NB4 (cell line): ENCODE data around the gene AEBP2.

ENCODE experiments used
- CTCF ChIP-seq: IDR thresholded peaks from one replicate; pipeline ENCODE4 v1.5.1; 2012; ENCODE audit warnings: low read depth, low read length
- POLR2A ChIP-seq: IDR thresholded peaks from 2 replicates; pipeline ENCODE4 v1.6.1; 2011; ENCODE audit warnings: mild to moderate bottlenecking; ENCODE audit not compliant: insufficient read length; ENCODE audit errors: extremely low read depth

DNA sequence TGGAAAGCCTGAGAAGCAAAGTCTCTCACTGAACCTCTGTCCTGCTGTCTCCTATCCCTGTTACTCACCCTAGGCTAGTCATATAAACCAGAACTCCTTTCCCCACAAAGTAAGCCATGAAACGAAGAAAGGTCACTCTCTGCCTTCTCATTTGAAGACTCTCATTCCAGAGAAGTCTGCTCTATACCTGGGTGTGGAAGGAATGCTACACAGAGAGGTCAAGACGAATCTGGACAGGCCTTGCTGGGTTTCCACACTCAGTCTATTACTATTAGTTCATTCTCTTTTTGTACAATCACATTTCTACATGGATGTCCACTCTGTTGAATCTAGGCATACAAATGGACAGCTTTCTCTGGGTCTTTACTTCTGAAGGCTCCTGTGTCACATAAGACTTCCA lies 2.4 kb upstream of the AEBP2 start:
- TF ChIP-seq CTCF, result no peak
- TF ChIP-seq POLR2A, result no peak
